ENCODE results near the gene PDK2.

The PDK2 gene

DNA sequence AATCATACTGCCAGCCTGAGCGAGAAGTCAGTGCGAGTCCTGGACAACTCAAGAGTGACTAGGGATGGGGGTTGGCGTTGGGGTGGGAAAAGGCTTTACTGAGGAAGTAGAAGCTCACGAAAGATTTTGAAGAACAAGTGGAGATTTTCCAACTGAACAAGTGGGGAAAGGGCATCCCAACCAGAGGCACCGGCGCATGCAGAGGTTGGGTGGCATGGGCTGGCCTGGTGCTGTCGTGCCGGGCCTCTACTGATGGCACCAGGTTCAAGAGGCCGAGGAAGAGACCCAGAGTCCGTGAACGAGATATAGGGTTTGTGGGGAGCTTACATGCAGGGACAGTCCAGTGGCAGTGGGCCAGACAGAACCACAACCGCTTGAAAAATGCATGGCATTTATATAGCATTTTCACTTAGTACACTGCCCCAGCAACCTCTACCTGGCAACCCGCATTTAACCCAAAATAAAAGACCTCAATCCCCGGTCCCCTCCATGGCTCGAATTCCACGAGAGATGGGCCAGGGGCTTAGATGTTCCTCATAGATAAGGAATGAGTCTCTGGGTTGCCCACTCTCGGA is 46.9 kb upstream of the PDK2 start:
- no peak for DNase-seq
- Histone ChIP-seq H3K27ac (peak overlapping the region; percentile 5), H3K4me3 (ENCODE audit: low read depth, low read length) (no peak overlapping the region), H3K36me3 (replicated peaks) (no peaks in the 10 kb centered on the region), H3K27me3 (replicated peaks) (no peaks in the 10 kb centered on the region)
- no peak for TF ChIP-seq CTCF (IDR thresholded peaks at IDR 0.05; ENCODE audit: low read depth, low read length, missing control alignments)
- in situ Hi-C loops (cut with HindIII; ENCODE audit: low pct_ligation_motif_present, low sequenced_read_pairs): no loop called here

DNA sequence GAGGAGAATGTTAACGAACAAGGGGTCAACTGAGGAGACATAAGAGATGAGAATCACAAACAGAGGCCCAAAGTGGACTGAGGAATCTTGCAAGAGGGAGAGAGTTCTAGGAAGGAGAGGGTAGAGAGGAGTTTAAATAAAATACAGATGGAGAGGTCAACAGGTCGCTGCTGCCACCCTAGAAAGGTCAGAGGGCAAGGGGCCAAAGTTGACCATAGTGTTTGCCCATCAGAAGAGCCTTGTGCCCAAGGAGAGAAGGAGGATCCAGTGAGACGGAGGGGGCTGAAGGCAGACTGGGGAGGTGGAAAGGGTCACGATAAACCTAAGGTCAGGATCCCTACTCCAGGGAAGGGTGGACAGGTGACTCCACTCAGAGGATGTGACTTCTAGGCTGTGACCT is 46.2 kb upstream of the PDK2 start:
- H3K27me3 ChIP-seq (replicated peaks): no peaks in the 10 kb centered on the region

GRCh38 chr17:50049636-50050035 is 45.5 kb upstream of the PDK2 start:
- H3K27ac ChIP-seq: no peak overlapping the region
- in situ Hi-C loops (cut with HindIII; ENCODE audit: low pct_ligation_motif_present, low sequenced_read_pairs): no loop called here
- no peaks in the 10 kb centered on the region for H3K36me3 ChIP-seq (replicated peaks)
- no peak for DNase-seq
- no peaks in the 10 kb centered on the region for H3K27me3 ChIP-seq (replicated peaks)
- no peak overlapping the region for H3K4me3 ChIP-seq (ENCODE audit: low read depth, low read length)
- no peak for TF ChIP-seq CTCF (IDR thresholded peaks at IDR 0.05; ENCODE audit: low read depth, low read length, missing control alignments)

More for the DNA sequence above, 46.2 kb upstream of the PDK2 start:
- Histone ChIP-seq H3K36me3 (replicated peaks) (no peaks in the 10 kb centered on the region), H3K4me3 (ENCODE audit: low read depth, low read length) (no peak overlapping the region), H3K27ac (no peak overlapping the region)
- TF ChIP-seq CTCF (IDR thresholded peaks at IDR 0.05; ENCODE audit: low read depth, low read length, missing control alignments): no peak
- in situ Hi-C loops (cut with HindIII; ENCODE audit: low pct_ligation_motif_present, low sequenced_read_pairs): no loop called here
- no peak for DNase-seq

DNA sequence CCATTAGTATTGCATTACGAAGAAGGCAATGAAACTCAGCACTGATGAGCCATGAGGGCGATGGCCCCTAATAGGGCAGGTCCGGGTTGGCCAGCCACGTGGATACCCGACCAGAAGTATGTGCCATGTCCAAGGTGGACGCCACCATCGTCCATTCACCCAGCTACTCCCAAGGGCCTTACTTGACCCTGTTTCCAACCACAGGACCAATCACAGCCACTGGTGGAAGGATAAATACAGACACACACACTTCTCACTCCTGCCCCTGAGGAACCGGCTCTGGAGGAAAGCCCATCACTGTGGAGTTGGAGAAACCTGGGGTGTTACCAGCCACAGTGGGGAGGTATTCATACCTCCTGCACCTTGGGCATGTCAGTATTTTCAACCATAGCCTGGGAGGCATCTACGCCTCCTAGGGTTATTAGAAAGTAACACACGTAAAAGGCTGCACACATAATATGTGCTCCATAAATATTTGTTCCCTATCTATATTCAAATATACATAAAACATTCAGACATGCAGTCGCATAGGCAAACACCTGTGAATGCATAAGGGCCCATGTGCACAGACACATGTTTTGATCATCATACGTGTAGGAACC is 44.6 kb upstream of the PDK2 start:
- Histone ChIP-seq H3K4me3 (ENCODE audit: low read depth, low read length) (no peak overlapping the region), H3K27ac (no peak overlapping the region), H3K27me3 (replicated peaks) (no peaks in the 10 kb centered on the region), H3K36me3 (replicated peaks) (no peaks in the 10 kb centered on the region)
- no peak for TF ChIP-seq CTCF (IDR thresholded peaks at IDR 0.05; ENCODE audit: low read depth, low read length, missing control alignments)
- in situ Hi-C loops (cut with HindIII; ENCODE audit: low pct_ligation_motif_present, low sequenced_read_pairs): no loop called here
- DNase-seq: no peak

- no peaks in the 10 kb centered on the region for H3K27me3 ChIP-seq (replicated peaks)
- no peak for TF ChIP-seq CTCF (IDR thresholded peaks at IDR 0.05; ENCODE audit: low read depth, low read length, missing control alignments)
- no peaks in the 10 kb centered on the region for H3K36me3 ChIP-seq (replicated peaks)
- in situ Hi-C loops (cut with HindIII; ENCODE audit: low pct_ligation_motif_present, low sequenced_read_pairs): no loop called here
- H3K27ac ChIP-seq: peak overlapping the region; percentile 46
- peak; percentile 78 for DNase-seq
- H3K4me3 ChIP-seq (ENCODE audit: low read depth, low read length): no peak overlapping the region
Observed at GRCh38 chr17:50051082-50051576, 44.0 kb upstream of the PDK2 start.

DNA sequence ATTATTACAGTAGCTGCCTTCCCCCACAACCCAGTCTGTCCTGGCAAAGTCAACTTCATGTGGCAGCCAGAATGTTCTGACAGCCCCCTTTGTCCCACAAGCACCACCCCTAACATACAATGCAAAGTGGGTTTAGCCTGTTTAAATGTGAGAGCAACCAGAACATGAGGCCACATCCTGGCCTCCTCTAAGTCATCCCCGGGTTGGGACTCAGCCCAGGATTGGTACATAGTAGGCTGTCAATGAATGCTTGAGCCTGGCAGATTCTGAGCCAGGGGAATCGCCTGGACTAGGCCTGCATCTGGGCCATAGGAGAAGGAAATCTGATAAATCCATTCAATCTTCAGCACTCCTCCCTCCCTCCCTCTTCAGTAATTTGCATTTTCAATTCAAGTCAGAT is 43.5 kb upstream of the PDK2 start:
- DNase-seq: no peak
- H3K27me3 ChIP-seq (replicated peaks): no peaks in the 10 kb centered on the region
- H3K4me3 ChIP-seq (ENCODE audit: low read depth, low read length): no peak overlapping the region
- no peak for TF ChIP-seq CTCF (IDR thresholded peaks at IDR 0.05; ENCODE audit: low read depth, low read length, missing control alignments)
- in situ Hi-C loops (cut with HindIII; ENCODE audit: low pct_ligation_motif_present, low sequenced_read_pairs): no loop called here
- H3K27ac ChIP-seq: peak overlapping the region; percentile 46
- H3K36me3 ChIP-seq (replicated peaks): no peaks in the 10 kb centered on the region
